LNCAP (cell line): Measurements from ENCODE around the gene ERRFI1.

Experiments
- CTCF ChIP-seq: fragments of 450-650 bp; IDR thresholded peaks from 2 replicates; pipeline ENCODE4 v1.5.1; 2017; ENCODE audit warnings: mild to moderate bottlenecking

The ERRFI1 gene

GRCh38 chr1:8062861-8063260, 36.8 kb upstream of the ERRFI1 start:
- TF ChIP-seq CTCF: no peak

GRCh38 chr1:8061673-8062386, 35.7 kb upstream of the ERRFI1 start:
- TF ChIP-seq CTCF: no peak

GRCh38 chr1:8061210-8061609, 35.1 kb upstream of the ERRFI1 start:
- no peak for TF ChIP-seq CTCF

- no peak for TF ChIP-seq CTCF
Measured at GRCh38 chr1:8059161-8059622, 33.1 kb upstream of the ERRFI1 start.

GRCh38 chr1:8055973-8056372, 29.9 kb upstream of the ERRFI1 start:
- no peak for TF ChIP-seq CTCF

GRCh38 chr1:8053878-8054567, 27.9 kb upstream of the ERRFI1 start:
- TF ChIP-seq CTCF: no peak

GRCh38 chr1:8051650-8052049, 25.5 kb upstream of the ERRFI1 start:
- TF ChIP-seq CTCF: no peak
